Keratinocyte (primary cell): ENCODE data around the gene UFM1.

Experiments used
- CTCF ChIP-seq, 3 experiments: IDR thresholded peaks in 1 of 3; conservative IDR thresholded peaks in 1 of 3; optimal IDR thresholded peaks in 1 of 3; 2 replicates in 2 of 3; 3 replicates in 1 of 3; pipeline versions ENCODE3 to v1.5.1; 2011; ENCODE audit warnings: low read length in 3 of 3, mild to moderate bottlenecking in 3 of 3, moderate library complexity in 2 of 3, control low read depth in 1 of 3, inconsistent platforms in 1 of 3; ENCODE audit not compliant: insufficient read depth in 2 of 3; ENCODE audit errors: extremely low read depth in 1 of 3
- EZH2 ChIP-seq: IDR thresholded peaks from one replicate; pipeline ENCODE4 v1.6.1; 2012; ENCODE audit warnings: inconsistent platforms, mild to moderate bottlenecking, low read length, moderate library complexity

- TF ChIP-seq CTCF (optimal IDR thresholded peaks at IDR 0.05 in 1 of 3, IDR thresholded peaks at IDR 0.05 in 1 of 3, conservative IDR thresholded peaks at IDR 0.05 in 1 of 3; ENCODE audit: extremely low read depth in 1 of 3, insufficient read depth in 2 of 3, low read length in 3 of 3) (no peak), EZH2 (no peak)
Measured at GRCh38 chr13:38308736-38309135, 40.9 kb upstream of the UFM1 start.
